H9 (cell line): ENCODE results near the gene ZMIZ2. TPM values are rescaled to one million over a fixed set of nuclear protein-coding genes. Genes with fewer than 3 reads are reported as not detected.

Experiments used
- DNase-seq: peaks from one replicate; pipeline ENCODE4 v3.0.0-alpha.2; 2017
- H2AFZ ChIP-seq: one replicate; pipeline ENCODE4 v1.6.1; 2013; ENCODE audit warnings: mild to moderate bottlenecking, low read length, control low read depth, moderate library complexity
- H2AK5ac ChIP-seq: 2 replicates; pipeline ENCODE4 v1.6.1; 2013; ENCODE audit warnings: low read length, control low read depth, mixed read lengths; ENCODE audit not compliant: insufficient read length
- H2BK120ac ChIP-seq: one replicate; pipeline ENCODE4 v1.6.1; 2013; ENCODE audit warnings: low read depth, mild to moderate bottlenecking, low read length, control low read depth, inconsistent platforms; ENCODE audit not compliant: poor library complexity, severe bottlenecking
- H2BK12ac ChIP-seq: 2 replicates; pipeline ENCODE4 v1.6.1; 2013; ENCODE audit warnings: low read length, control low read depth, mixed read lengths, low read depth; ENCODE audit not compliant: insufficient read length
- H2BK15ac ChIP-seq: 2 replicates; pipeline ENCODE4 v1.6.1; 2013; ENCODE audit warnings: low read depth, low read length, control low read depth
- H2BK20ac ChIP-seq: one replicate; pipeline ENCODE4 v1.6.1; 2013; ENCODE audit warnings: low read depth, mild to moderate bottlenecking, low read length, control low read depth, inconsistent platforms; ENCODE audit not compliant: poor library complexity, severe bottlenecking
- H2BK5ac ChIP-seq: 2 replicates; pipeline ENCODE4 v1.6.1; 2013; ENCODE audit warnings: low read length, control low read depth, mixed read lengths; ENCODE audit not compliant: insufficient read length
- H3K14ac ChIP-seq: 2 replicates; pipeline ENCODE4 v1.6.1; 2013; ENCODE audit warnings: low read length, control low read depth; ENCODE audit not compliant: insufficient read depth
- H3K18ac ChIP-seq: 2 replicates; pipeline ENCODE4 v1.6.1; 2013; ENCODE audit warnings: low read depth, mild to moderate bottlenecking, mixed read lengths, low read length, control low read depth; ENCODE audit not compliant: insufficient read length
- H3K23ac ChIP-seq: 2 replicates; pipeline ENCODE4 v1.6.1; 2013; ENCODE audit warnings: low read length, control low read depth, mixed read lengths, low read depth; ENCODE audit not compliant: insufficient read length
- H3K23me2 ChIP-seq: 2 replicates; pipeline ENCODE4 v1.6.1; 2013; ENCODE audit warnings: low read depth, mild to moderate bottlenecking, mixed read lengths, low read length, control low read depth; ENCODE audit not compliant: insufficient read length, poor library complexity, severe bottlenecking
- H3K27ac ChIP-seq: 2 replicates; pipeline ENCODE4 v1.5.1; 2013; ENCODE audit warnings: low read length, control low read depth, mixed read lengths, low read depth; ENCODE audit not compliant: insufficient read length
- H3K27me3 ChIP-seq: 2 replicates; pipeline ENCODE4 v1.6.1; 2013; ENCODE audit warnings: low read length, control low read depth, inconsistent platforms; ENCODE audit not compliant: insufficient read depth
- H3K4ac ChIP-seq: 2 replicates; pipeline ENCODE4 v1.6.1; 2013; ENCODE audit warnings: low read depth, mild to moderate bottlenecking, control low read depth, inconsistent platforms, low read length, moderate library complexity
- H3K4me1 ChIP-seq: 2 replicates; pipeline ENCODE4 v1.6.1; 2013; ENCODE audit warnings: low read length, control low read depth, inconsistent platforms; ENCODE audit not compliant: insufficient read depth
- H3K4me2 ChIP-seq: 2 replicates; pipeline ENCODE4 v1.6.1; 2013; ENCODE audit warnings: low read length, control low read depth, mixed read lengths; ENCODE audit not compliant: insufficient read length, insufficient read depth
- H3K56ac ChIP-seq: 2 replicates; pipeline ENCODE4 v1.6.1; 2013; ENCODE audit warnings: low read depth, mild to moderate bottlenecking, mixed read lengths, low read length, control low read depth; ENCODE audit not compliant: insufficient read length
- H3K79me1 ChIP-seq: 2 replicates; pipeline ENCODE4 v1.6.1; 2013; ENCODE audit warnings: low read depth, mild to moderate bottlenecking, moderate library complexity, low read length, control low read depth, inconsistent platforms; ENCODE audit not compliant: insufficient read depth, poor library complexity, severe bottlenecking
- H3K79me2 ChIP-seq: 2 replicates; pipeline ENCODE4 v1.6.1; 2013; ENCODE audit warnings: low read length, control low read depth, inconsistent platforms; ENCODE audit not compliant: insufficient read depth
- H3K9ac ChIP-seq: 2 replicates; pipeline ENCODE4 v1.6.1; 2013; ENCODE audit warnings: low read length, control low read depth, mixed read lengths; ENCODE audit not compliant: insufficient read length; ENCODE audit errors: extremely low read depth
- H3K9me3 ChIP-seq: one replicate; pipeline ENCODE4 v1.6.1; 2013; ENCODE audit warnings: low read depth, low read length, inconsistent platforms; ENCODE audit not compliant: control insufficient read depth
- H3T11ph ChIP-seq: one replicate; pipeline ENCODE4 v1.6.1; 2013; ENCODE audit warnings: mild to moderate bottlenecking, low read length, control low read depth, inconsistent platforms
- H4K20me1 ChIP-seq: one replicate; pipeline ENCODE4 v1.6.1; 2013; ENCODE audit not compliant: control insufficient read depth, insufficient read length, insufficient read depth
- H4K5ac ChIP-seq: 2 replicates; pipeline ENCODE4 v1.6.1; 2013; ENCODE audit warnings: low read depth, mild to moderate bottlenecking, mixed read lengths, low read length, control low read depth; ENCODE audit not compliant: insufficient read length
- H4K8ac ChIP-seq: replicated peaks from 2 replicates; pipeline ENCODE4 v1.6.1; 2013; ENCODE audit warnings: low read length, control low read depth, mixed read lengths, low read depth; ENCODE audit not compliant: insufficient read length
- H4K91ac ChIP-seq: 2 replicates; pipeline ENCODE4 v1.6.1; 2013; ENCODE audit warnings: low read depth, mild to moderate bottlenecking, moderate library complexity, mixed read lengths, low read length, control low read depth; ENCODE audit not compliant: insufficient read length
- H3K27ac Mint-ChIP-seq, 3 experiments: 2 replicates in 2 of 3; 3 replicates in 1 of 3; pipeline ENCODE4 v1.8.0; 2020 to 2021; ENCODE audit warnings: mixed read lengths in 3 of 3, mild to moderate bottlenecking in 1 of 3, moderate library complexity in 1 of 3
- H3K27me3 Mint-ChIP-seq: 2 replicates; pipeline ENCODE4 v1.8.0; 2021; ENCODE audit warnings: low read depth, mild to moderate bottlenecking, moderate library complexity, mixed read lengths
- H3K36me3 Mint-ChIP-seq, 3 experiments: 2 replicates in 2 of 3; 3 replicates in 1 of 3; pipeline ENCODE4 v1.8.0; 2020 to 2021; ENCODE audit warnings: low read depth in 3 of 3, mixed read lengths in 3 of 3; ENCODE audit not compliant: insufficient read depth in 1 of 3
- H3K4me1 Mint-ChIP-seq, 2 experiments: 2 replicates each; pipeline ENCODE4 v1.8.0; 2020; ENCODE audit warnings: mixed read lengths in 2 of 2
- H3K4me3 Mint-ChIP-seq, 2 experiments: 2 replicates in 1 of 2; 3 replicates in 1 of 2; pipeline ENCODE4 v1.8.0; 2020 to 2021; ENCODE audit warnings: mild to moderate bottlenecking in 2 of 2, mixed read lengths in 2 of 2, moderate library complexity in 1 of 2
- H3K9me3 Mint-ChIP-seq, 2 experiments: 2 replicates in 1 of 2; 3 replicates in 1 of 2; pipeline ENCODE4 v1.8.0; 2020; ENCODE audit warnings: mild to moderate bottlenecking in 2 of 2, mixed read lengths in 2 of 2, moderate library complexity in 1 of 2
- WGBS: extraction: QIAGEN DNeasy Blood & Tissue Kit; methylation state at CpG from one replicate; pipeline ENCODE4 v1.1.7; 2013; ENCODE audit warnings: missing lambda C conversion rate, low lambda C conversion rate, mixed read lengths; ENCODE audit not compliant: insufficient read length; ENCODE audit errors: extremely low coverage; 5-methylcytosine and 5-hydroxymethylcytosine counted together
- total RNA-seq: library from RNA; stranded (reverse); gene quantifications from 2 replicates; pipeline ENCODE4 v1.2.1, GENCODE V29; 2021
- TF ChIP-seq, protein P1 (sequence below): fragments of 200-600 bp; sonication (generic); conservative IDR thresholded peaks from 3 replicates; pipeline ENCODE4 v1.8.0; 2021; ENCODE audit warnings: antibody characterized with exemption, mild to moderate bottlenecking

The ZMIZ2 gene
- total RNA-seq, 1 experiment from 2014 or later = 72.9 TPM

- Mint-ChIP-seq H3K27ac (peak overlapping the region in 1 of 3 experiments; percentile 17; a peak in 2 of 7 replicates), H3K27me3 (peaks cover 5% of the 10 kb centered on the region), H3K36me3 (peaks cover 0 to 5% (median 3%) of the 10 kb centered on the region in 3 experiments; a peak in 2 of 7 replicates), H3K9me3 (no peaks in the 10 kb centered on the region), H3K4me3 (no peak overlapping the region), H3K4me1 (peaks cover 5 to 8% of the 10 kb centered on the region in 2 experiments; a peak in 3 of 4 replicates)
- Histone ChIP-seq H3K4ac (no peak overlapping the region), H4K91ac (no peak overlapping the region), H3K23ac (no peak overlapping the region), H3K56ac (no peak overlapping the region), H3K27ac (no peak overlapping the region), H3K4me2 (no peak overlapping the region), H2BK12ac (no peak overlapping the region), H3K79me2 (no peaks in the 10 kb centered on the region), H4K5ac (no peak overlapping the region), H2BK120ac (no peak overlapping the region), H2BK15ac (no peak overlapping the region), H3K23me2 (no peaks in the 10 kb centered on the region), H2AK5ac (no peak overlapping the region), H3T11ph (no peak overlapping the region), H3K9me3 (no peaks in the 10 kb centered on the region), H4K8ac (no peak overlapping the region), H3K9ac (no peak overlapping the region), H3K79me1 (no peaks in the 10 kb centered on the region), H3K4me1 (no peaks in the 10 kb centered on the region), H2AFZ (no peak overlapping the region), H2BK20ac (no peak overlapping the region), H3K18ac (no peak overlapping the region), H3K14ac (no peak overlapping the region), H2BK5ac (no peak overlapping the region), H4K20me1 (no peaks in the 10 kb centered on the region), H3K27me3 (no peaks in the 10 kb centered on the region)
- TF ChIP-seq, protein P1, sequence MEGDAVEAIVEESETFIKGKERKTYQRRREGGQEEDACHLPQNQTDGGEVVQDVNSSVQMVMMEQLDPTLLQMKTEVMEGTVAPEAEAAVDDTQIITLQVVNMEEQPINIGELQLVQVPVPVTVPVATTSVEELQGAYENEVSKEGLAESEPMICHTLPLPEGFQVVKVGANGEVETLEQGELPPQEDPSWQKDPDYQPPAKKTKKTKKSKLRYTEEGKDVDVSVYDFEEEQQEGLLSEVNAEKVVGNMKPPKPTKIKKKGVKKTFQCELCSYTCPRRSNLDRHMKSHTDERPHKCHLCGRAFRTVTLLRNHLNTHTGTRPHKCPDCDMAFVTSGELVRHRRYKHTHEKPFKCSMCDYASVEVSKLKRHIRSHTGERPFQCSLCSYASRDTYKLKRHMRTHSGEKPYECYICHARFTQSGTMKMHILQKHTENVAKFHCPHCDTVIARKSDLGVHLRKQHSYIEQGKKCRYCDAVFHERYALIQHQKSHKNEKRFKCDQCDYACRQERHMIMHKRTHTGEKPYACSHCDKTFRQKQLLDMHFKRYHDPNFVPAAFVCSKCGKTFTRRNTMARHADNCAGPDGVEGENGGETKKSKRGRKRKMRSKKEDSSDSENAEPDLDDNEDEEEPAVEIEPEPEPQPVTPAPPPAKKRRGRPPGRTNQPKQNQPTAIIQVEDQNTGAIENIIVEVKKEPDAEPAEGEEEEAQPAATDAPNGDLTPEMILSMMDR = no peak
- DNase-seq = no peak
- WGBS = no CpG with 5 or more reads among the region's 2 CpGs
These were observed 35.5 kb upstream of the ZMIZ2 start for GRCh38 chr7:44713141-44713540.
